GM19099 (cell line): ENCODE measurements around the gene SPTLC3.

Source experiments
- POLR2A ChIP-seq: IDR thresholded peaks from 3 replicates; pipeline ENCODE4 v1.6.1; 2011; ENCODE audit warnings: low read depth; ENCODE audit not compliant: insufficient read length; ENCODE audit errors: extremely low read depth

Gene SPTLC3

DNA sequence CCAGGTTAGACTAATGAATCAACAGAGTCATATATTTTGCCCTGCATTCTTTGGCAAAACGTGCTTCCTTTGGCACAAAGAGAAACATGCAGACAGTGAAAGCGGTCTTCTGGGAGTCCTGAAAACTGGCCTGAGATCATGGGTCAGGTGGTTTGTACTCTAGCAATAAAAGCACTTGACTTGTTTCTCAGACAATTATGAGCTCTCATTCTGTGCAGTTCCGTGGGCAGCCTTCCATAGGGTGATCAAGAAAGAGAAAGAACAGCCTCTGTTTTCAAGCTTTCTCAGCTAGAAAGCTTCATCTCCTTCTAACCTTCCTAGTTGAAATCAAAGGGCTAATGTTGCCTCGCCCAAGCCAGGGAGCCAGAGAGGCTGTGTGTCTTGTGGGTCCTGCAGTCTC, 149.6 kb downstream of the SPTLC3 start:
- TF ChIP-seq POLR2A, result no peak

DNA sequence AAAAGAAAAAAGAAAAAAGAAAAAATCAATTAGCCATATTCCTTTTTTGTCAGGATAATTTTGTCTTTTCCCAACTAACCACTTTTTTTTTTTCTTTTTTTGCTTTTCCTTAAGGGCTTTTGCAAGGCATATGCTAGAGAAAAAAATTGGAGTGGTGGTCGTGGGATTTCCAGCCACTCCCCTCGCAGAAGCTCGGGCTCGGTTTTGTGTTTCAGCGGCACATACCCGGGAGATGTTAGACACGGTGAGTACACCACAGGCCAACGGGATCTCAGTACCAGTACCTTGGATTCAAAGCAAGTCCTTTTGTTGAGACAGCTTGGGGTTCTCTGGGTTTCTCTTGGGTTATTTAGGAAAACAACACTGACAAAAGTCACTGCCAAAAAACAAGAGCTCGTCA, 151.1 kb downstream of the SPTLC3 start:
- TF ChIP-seq POLR2A, result no peak

DNA sequence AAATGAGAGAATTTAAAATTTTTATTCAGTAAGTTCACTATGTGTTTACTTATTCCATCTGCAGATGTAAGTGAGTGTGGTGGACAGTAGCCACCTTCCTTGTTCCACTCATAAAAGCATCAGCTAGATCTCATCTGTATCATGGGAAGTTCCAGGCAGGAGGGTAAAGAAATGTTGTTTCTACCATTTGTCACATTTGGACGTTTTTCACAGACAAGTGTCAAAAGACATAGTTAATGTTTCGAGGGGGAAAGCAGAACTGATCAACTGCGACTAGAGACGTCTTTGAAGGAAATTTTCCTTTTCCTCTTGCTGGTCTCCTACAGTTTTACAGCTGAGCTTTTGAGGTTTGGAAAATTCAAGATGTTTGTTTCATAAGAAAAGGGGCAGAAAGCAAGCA, 156.4 kb downstream of the SPTLC3 start:
- no peak for TF ChIP-seq POLR2A

DNA sequence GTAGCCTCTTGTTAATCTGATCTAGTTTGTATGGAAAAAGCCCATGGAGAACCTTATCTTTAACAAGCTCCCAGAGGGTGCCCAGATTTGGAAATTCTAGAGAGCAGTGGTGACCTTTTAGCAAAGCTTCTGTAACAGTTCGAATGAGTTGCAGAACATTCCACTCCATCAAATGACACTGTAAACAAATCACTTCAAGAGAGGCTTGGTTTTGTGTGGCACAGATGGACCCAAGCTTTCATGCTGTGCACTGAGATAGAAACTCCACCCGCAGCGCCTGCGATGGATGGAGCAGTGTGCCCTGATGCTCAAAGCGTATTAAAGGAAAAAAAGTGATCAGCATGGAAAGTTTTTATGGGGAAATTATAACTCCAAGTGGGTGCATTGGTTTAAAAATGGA, 157.2 kb downstream of the SPTLC3 start:
- TF ChIP-seq POLR2A, result no peak

DNA sequence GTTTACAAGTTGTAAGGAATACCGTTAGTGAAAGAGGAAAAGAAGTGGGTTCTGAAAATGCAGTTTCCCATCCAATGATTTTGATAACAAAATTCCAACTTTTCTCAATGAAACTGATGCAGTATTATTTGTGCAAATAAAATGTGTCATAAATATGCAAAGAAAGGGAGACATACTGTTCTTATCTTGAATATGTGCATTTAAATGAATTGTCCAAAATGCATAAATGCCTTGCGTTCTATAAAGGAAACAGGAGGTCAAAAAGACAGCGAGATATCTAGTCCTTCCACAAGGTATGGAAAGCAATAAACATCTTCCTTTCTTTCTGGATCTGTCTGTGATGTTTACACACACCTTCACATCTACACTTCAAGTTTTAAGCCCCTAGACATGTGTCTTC, 157.7 kb downstream of the SPTLC3 start:
- no peak for TF ChIP-seq POLR2A

DNA sequence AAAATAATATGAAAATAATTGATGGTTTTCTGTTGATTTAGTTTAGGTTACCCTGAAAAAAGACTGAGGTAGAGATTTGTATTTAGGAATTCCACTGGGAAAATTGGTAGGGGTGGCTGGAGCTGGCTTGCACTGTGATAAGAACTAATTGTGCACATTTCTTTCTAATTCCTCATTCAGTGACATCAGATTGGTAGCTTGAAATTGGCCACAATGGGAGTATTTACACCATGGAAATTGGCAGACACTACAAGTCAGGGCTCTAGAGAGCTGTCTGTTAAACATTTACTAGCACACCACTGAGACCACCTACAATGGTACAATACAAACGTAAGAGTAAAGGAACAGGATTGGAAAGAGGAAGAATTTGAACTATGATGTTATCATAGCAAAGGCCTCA, 160.3 kb downstream of the SPTLC3 start:
- no peak for TF ChIP-seq POLR2A

DNA sequence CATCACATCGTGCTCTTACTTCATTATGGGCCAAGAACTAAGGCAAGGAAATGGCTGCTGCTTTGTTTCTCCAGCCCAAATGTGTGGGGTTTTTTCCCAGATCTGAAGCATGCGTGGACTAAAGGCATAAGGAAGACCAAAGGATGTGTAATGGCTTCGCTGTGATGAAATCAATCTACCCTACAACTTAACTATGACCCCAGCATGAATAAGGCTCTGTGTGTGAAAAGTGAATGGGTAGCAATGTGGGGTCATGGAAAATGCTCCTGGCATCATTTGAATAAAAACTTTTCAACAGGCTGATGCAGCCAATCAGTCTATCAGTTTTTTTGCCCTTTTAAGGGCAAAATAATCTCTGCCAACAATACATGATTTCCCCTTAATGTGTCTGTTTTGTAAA, 162.0 kb downstream of the SPTLC3 start:
- no peak for TF ChIP-seq POLR2A

DNA sequence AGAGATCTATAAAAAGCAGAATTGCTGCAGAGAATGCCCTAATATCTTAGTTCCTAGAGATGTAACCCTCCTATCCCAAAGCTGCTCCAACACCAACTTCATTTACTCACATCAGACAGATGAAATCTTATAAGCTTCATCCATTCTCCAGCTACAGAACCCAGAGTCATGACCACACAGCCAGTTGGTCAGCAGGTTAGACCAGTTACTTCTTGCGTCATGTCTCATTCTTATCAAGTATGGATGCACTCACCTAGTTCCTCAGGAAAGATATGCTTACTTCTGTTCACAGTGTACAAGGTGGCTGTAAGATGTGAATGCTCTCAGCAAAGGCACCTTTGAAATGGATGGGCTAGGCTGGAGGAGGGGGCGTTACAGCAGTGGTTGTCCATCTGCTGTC, 164.4 kb downstream of the SPTLC3 start:
- TF ChIP-seq POLR2A, result no peak

DNA sequence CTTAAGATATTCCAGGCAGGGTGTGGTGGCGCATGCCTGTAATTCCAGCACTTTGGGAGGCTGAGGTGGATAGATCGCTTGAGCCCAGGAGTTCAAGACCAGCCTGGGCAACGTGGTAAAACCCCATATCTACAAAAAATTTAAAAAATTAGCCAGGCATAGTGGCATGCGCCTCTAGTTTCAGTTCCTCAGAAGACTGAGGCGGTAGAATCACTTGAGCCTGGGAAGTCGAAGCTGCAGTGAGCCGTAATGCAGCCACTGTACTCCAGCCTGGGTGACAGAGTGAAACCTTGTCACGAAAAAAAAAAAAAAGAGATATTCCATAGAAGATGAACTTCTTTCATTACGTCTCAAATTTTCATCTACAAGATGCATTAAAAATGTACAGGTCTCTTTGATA, 165.6 kb downstream of the SPTLC3 start:
- no peak for TF ChIP-seq POLR2A

DNA sequence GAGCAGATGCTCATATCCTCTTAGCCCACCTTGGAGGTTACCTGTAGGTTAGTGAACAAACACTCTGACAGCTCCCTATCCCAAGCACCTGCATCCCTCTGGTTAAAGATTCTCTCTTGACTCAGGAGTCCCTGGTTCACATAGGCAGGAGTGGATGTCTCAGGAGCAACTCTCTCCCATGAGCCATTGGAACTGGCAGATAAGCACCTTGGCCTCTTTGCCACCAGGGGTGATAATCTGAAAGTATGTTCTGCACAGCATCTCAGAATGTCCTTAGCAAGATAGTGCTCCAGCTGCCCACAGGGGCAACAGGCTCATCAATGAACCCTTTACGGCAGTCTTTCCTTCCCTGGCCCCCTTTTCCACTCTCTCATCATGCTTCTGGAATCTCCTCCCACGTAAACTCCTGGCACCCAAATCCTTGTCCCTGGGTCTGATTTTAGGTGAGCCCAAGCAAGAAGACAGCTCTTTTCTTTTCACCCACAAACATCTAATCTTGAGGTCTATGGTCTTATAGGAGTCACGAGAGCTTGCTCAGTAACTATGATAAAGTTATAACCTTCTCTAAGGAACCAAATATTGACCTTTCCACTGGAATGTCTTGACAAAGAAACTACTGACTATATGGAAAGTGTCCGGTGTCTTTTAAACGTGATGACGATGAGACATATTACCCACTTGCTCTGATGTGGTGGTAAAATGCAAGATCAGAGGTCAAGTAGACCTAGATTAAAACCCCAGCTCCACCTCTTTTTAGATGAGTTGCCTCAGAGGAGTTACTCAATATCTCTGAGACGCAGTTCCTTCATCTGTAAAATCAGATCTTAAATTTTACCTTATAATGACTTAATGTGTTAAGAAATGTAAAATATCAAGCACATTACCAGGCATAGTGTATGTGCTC, 172.5 kb downstream of the SPTLC3 start:
- no peak for TF ChIP-seq POLR2A

DNA sequence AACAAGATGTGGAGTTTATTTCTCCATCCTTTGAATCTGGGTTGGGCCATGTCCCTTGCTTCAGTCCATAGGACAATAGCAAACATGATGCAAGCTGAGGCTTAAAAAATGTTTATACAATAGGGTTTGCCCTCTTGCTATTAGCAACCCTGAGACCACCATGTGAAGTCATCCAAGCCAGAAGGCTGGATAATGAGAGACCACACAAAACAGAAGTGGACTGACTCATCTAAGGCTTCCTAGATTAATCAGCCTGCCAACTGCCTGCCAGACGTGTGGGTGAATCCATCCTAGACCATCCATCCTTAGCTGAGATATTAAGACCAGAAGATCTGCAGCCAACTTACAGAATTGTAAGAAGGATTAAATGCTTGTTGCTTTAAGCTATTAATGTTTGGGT, 174.2 kb downstream of the SPTLC3 start:
- TF ChIP-seq POLR2A, result no peak

DNA sequence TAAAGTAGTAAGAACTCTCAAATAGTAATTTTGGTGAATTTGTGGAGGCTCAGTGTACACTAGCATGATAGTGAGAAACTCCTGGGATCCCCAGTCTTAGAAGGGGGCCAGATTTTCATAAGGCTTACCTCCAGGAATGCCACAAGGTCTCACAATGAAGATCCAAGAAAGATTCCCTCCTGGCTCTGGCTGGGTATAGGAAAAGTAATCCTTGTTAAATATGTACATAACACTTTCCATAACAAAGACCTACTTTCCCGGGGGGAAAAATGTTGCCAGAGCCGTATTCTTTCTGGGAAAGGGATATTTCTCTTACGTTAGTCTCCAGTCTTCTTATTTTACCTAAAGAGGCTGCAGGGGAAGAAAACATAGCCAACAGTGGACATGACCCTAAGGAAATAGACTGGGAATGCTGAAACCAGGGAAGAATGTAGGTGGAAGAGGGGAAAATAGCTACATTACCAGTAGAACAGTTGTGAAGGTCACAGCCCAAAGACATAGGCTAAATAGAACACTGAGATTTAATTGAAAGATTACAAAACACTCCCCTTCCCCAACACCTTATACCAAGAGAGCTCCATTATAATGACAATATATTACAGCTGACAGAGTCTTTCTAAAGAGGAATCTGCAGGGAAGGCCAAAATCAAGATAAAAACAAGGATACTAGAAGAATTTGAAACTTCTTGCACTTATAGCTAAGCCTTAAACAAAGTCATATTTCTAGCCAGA, 177.4 kb downstream of the SPTLC3 start:
- TF ChIP-seq POLR2A, result no peak

DNA sequence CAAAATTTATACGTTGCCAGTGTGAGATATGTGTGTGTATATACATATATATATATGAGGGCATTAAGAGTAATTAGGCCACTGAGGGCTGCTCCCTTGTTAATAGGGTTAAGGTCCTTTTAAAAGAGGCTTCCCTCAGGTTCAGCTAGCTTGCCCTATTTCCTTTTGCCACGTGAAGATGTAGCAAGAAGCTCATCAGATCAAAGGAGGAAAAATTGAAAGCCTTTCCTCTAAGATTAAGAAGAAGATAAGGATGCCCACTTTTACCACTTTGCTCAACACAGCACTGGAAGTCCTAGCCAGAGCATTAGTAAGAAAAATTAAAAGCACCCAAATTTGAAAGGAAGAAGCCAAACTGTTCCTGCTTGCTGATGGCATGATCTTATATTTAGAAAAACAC, 179.1 kb downstream of the SPTLC3 start:
- TF ChIP-seq POLR2A, result no peak

DNA sequence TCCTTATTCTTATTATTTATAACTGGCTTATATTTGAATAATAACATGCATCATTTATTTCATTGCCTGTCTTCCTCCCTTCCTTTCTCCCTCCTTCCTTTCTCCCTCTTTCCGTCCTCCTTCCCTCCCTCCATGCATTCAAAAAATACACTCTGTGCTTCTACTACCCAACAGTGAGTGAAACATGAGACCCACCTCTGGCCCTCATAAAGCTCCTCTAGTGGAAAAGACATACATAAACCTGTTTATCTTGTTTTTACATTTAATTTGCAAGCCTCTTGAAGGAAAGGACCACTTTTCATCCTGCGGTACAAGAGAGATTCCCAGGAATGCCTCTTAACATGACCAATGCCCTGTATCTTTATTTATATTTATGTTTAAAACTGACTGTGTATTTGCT, 190.5 kb downstream of the SPTLC3 start:
- TF ChIP-seq POLR2A, result no peak

DNA sequence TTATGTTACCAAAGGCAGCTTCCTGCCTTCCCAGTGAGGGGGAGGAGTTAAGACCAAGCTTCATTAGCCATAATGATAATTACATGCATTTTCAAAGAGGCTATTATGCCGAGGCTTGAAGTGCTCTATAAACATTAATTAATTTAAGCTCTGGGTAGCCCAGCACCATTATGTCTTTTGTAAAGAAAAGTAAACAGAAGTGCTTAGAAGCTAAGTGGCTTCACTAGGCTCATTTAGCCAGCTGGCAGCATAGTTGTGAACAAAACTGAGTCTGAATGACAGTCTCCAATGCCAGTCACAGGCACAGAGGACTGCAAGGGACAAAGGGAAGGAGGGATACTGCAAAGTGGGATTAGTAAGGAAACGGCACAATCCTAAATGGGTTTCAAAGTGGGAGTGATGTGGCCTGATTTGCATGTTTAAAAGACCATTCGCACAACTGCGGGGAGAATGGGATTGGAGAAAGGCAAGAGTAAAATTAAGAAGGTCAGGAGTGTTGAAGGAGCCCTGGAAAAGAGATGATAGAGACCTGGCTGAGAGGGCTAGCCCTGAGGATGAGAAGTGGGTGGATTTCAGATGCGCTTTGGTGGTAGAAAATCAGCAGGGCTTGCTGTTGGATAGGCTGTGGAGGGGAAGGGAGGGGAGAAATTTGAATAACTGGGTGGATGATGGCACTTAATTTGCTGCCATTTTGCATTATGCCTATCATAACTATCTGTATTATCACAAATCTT, 192.2 kb downstream of the SPTLC3 start:
- no peak for TF ChIP-seq POLR2A

DNA sequence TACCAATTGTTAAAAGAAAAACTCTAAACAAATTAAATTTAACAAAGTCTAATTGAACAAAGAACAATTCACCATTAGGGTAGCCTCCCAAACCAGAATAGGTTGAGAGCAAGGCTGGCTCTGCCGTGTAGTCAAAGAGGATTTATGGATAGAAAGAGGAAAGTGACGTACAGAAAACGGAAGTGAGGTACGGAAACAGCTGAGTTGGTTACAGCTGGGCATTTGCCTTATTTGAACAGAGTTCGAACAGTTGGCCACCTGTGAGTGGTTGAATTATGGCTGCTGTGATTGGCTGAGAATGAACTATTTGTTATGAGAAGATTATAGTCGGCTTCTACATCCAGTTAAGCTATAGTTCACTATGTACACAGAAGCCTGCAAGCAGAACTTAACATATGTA, 193.8 kb downstream of the SPTLC3 start:
- TF ChIP-seq POLR2A, result no peak

DNA sequence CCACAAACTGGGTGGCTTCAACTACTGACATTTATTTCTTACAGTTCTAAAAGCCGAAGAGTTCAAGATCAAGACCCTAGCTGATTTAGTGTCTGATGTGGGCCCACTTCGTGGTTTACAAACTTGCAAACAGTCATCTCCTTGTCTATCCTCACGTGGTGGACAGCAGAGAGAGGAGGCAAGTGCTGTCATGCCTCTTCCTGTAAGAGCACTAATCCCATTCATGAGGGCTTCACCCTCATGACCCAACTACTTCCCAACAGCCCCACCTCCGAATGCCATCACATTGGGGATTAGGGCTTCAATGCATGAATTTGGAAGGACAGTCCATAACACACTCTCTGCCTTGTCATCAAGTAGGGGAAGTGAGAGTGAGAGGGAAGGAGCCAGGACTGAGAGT, 196.7 kb downstream of the SPTLC3 start:
- no peak for TF ChIP-seq POLR2A
